HUES6 (cell line): ENCODE data around the gene CACTIN.

Source experiments
- H3K27ac ChIP-seq: 2 replicates; pipeline ENCODE4 v1.7.0; 2013; ENCODE audit warnings: low read depth, mild to moderate bottlenecking, low read length, inconsistent platforms
- H3K27me3 ChIP-seq: 2 replicates; pipeline ENCODE4 v1.6.1; 2013; ENCODE audit warnings: low read length; ENCODE audit not compliant: control insufficient read depth, insufficient read depth
- H3K36me3 ChIP-seq: 2 replicates; pipeline ENCODE4 v1.6.1; 2013; ENCODE audit warnings: low read length; ENCODE audit not compliant: control insufficient read depth, insufficient read depth
- H3K4me1 ChIP-seq: 2 replicates; pipeline ENCODE4 v1.6.1; 2013; ENCODE audit warnings: low read length; ENCODE audit not compliant: control insufficient read depth, insufficient read depth
- H3K4me3 ChIP-seq: 2 replicates; pipeline ENCODE4 v1.5.1; 2013; ENCODE audit warnings: low read depth, low read length
- H3K9ac ChIP-seq: one replicate; pipeline ENCODE4 v1.6.1; 2013; ENCODE audit warnings: mild to moderate bottlenecking, low read length
- H3K9me3 ChIP-seq: 2 replicates; pipeline ENCODE4 v1.6.1; 2013; ENCODE audit warnings: low read depth, low read length; ENCODE audit not compliant: control insufficient read depth, insufficient read depth

CACTIN gene

DNA sequence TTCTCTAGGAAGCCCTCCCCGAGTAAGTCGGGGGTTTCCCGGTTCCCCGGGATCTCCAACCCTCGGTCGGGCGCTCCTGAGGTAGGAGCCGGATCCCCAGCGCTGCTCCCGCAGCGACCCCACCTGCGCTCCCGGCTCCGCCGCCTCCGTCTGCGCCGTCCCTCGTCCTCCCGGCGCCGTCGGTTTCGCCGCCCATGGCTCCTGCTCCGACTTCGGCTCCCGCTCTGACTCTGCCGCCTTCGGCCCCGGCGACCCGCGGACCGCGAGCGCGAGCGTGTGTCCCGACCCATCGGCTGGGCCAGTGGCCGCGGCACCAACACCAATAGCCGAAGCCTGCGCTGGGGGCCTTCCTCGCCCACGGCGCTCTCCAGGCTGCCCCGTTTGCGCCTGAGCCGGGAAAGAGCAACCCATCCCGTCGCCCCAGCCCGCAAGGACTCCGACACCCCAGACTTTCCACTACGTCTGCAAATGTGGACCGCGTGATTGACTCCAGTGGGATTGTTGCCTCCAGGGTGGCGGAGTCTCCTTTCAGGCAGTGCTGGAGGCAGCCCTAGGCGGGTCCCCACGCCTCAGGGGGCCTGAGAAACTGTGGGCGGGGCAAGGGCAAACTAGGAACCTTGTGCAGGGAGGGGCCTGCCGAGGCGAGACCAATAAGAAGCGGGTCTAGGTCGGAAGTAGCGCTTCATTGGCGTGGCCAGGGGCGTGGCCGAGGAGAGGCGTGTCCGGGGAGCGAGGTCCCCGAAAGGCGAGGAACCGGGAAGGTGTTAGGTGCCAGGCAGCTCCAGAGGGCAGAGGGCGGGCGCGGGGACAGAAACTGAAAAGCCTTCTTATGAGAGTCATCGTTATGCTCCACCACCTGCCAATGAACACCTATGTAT lies at the start of gene CACTIN:
Gene CACTIN, minus strand, starts transcription at position 318 of the 878 bp plus-strand sequence. Its CDS starts 28 bp downstream, at position 290.
- Histone ChIP-seq H3K9ac (peak within 1 kb of the TSS; percentile 96), H3K36me3 (peaks cover 19% of the 10 kb centered on the region), H3K4me3 (peak within 1 kb of the TSS; percentile 92), H3K27me3 (no peaks in the 10 kb centered on the region), H3K4me1 (no peaks in the 10 kb centered on the region), H3K27ac (peak within 1 kb of the TSS; percentile 94), H3K9me3 (no peaks in the 10 kb centered on the region)

DNA sequence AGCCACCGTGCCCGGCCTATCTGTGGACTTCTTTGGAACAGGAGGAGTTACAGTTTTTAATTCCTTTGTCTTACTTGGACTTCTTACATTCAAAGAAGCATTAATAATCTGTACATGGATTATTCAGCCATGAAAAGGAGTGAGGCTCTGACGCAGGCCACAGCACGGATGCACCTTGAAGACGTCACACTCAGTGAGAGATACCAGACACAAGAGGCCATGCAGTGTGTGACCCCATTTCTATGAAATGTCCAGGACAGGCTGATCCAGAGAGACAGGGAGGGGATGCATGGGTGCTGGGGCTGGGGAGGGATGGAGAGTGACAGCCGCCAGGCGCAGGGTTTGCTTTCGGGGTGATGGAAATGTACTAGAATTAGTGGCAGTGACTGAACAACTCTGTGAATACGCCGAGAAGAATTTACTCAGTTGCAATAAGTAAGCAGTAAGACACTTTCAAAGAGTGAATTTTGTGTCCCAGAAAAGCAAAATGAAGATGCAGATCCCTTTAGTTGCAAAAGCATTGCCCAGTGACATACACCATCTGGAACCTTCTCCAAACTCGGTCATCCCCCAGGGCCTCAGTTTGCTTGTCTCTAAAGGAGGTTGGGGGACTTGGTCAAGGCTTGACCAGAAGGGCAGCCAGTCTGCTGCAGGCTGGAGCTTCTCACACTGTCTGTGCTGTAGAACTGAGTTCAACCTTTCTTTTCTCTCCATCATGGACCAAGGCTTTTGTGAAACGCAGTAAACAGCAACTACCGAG lies 48.4 kb upstream of the CACTIN start:
- Histone ChIP-seq H3K9me3 (no peaks in the 10 kb centered on the region), H3K36me3 (no peaks in the 10 kb centered on the region), H3K9ac (no peak overlapping the region), H3K4me3 (no peak overlapping the region), H3K27me3 (no peaks in the 10 kb centered on the region), H3K27ac (no peak overlapping the region), H3K4me1 (peaks cover 27% of the 10 kb centered on the region)

DNA sequence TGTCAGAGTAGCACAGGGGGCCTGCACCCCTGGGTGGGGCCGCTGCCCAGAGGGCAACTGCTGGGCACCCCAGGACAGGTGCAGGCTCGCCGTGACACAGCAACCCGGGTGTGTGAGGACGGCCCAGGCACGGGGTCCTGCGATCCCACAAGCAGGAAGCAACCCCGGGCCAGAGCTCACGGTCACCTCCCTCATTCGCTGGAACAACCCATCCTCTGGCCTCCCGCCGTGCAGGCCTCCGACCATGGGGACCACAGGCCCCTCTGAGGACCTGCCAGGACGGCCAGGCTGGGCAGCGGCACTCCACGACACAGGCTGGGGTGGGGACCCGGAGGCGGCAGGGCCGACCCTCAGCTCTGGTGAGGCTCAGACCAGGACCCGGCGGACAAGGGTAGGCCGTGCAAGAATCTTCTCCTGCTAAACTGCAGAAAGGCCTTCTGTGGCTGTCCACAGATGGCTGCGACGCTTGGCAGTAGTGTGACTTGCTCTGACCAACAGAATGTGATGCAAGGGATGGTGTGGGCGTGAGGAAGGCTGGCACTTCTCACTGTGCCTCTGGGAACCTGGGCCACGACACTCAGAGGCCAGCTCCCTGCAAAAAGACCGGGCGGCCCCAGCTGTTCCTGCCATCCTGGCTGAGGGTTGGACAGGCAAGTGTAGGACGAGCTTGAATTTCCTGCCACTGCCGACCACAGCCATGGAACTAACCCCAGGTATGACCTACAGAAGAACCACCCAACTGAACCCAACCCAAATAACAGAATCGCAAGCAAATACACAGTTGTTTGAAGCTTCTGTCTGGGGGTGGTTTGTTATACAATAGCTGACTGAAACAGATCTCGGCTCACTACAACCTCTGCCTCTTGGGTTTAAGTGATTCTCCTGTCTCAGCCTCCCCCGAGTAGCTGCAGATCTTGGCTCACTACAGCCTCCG lies 47.2 kb upstream of the CACTIN start:
- peaks cover 34% of the 10 kb centered on the region for H3K4me1 ChIP-seq
- H3K9me3 ChIP-seq = no peaks in the 10 kb centered on the region
- no peaks in the 10 kb centered on the region for H3K27me3 ChIP-seq
- no peak overlapping the region for H3K9ac ChIP-seq
- H3K27ac ChIP-seq = no peak overlapping the region
- H3K36me3 ChIP-seq = no peaks in the 10 kb centered on the region
- no peak overlapping the region for H3K4me3 ChIP-seq

DNA sequence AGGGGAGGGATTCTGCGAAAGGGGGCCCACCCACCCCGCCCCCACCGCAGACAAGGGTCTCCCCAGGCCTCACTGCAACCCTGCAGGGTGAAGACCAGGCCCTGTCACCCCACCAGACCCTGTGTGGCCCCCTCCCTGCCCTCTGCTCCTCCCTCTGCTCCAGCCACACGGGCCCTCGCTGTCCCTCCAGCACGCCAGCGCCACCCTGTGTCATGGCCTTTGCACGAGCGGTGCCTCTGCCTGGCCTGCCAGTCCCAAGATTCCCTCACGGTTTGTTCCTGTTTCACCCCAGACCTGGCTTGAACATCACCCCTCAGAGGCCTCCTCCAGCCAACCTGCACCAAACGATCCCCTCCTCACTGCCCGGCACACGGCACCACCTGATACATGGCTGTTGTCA lies 46.4 kb upstream of the CACTIN start:
- H3K4me1 ChIP-seq = peaks cover 38% of the 10 kb centered on the region
- H3K27me3 ChIP-seq = no peaks in the 10 kb centered on the region
- no peak overlapping the region for H3K4me3 ChIP-seq
- H3K27ac ChIP-seq = no peak overlapping the region
- H3K36me3 ChIP-seq = no peaks in the 10 kb centered on the region
- H3K9me3 ChIP-seq = no peaks in the 10 kb centered on the region
- H3K9ac ChIP-seq = no peak overlapping the region

DNA sequence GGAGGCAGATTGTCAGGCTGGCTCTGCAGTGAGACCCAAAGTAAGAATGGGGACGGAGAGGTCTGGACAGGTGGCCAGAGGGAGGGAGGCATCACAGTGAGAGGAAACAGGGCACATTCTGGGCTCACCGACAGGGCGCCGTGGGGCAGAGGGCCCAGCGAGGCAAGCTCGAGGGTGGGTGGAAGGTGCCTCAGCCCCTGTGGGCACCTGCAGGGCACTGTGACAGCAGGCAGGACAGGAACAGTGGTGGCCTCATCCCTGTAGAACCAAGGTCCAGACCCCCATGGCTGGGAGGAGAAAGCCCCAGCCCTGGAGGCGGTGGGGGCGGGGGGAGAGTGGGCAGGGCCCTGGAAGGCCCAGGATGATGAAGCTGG lies 46.0 kb upstream of the CACTIN start:
- Histone ChIP-seq H3K9ac (peak overlapping the region; percentile 1), H3K4me3 (no peak overlapping the region), H3K4me1 (peaks cover 38% of the 10 kb centered on the region), H3K27me3 (no peaks in the 10 kb centered on the region), H3K9me3 (no peaks in the 10 kb centered on the region), H3K36me3 (no peaks in the 10 kb centered on the region), H3K27ac (no peak overlapping the region)

DNA sequence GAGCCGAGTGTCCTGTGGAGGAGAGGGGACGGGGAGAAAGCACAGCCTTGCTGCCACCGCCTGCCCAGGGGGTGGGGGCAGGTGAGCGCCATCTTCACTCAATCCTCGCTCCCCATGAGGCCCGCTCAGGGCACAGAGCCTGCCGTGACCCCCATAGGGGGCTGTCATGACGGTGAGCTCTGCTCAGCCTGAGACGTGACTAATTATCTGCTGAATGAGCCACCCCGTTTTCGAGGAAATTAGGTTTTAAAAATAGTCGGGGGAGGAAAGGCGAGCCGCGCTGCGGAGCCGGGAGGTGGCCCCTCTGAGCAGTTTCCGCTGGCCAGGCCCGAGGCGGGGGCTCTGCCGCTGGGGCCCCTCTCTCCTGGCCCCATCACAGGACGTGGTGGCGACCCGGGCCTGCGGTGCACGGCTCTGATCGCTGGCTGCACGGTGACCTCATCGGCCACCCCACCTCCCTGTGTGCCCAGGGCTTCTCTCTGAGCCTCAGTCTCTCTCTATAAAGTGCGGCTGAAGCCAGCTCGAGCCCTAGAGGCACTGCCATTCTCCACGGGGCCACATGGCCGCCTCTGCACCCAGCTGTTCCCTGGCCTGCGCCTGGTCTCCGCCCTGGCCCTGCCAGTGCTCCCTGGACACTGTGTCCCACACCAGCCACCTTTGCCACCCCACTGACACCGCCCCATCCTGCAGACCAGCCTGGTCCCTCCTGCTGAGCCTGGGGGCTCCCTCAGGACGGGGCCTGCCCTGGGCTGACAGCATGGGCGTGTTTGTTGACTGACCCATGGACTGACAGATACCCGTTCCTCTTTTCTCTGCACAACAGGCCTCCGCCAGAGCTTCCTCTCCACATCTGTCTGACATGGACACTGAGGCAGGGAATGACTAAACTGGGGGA lies 45.3 kb upstream of the CACTIN start:
- no peaks in the 10 kb centered on the region for H3K36me3 ChIP-seq
- H3K27ac ChIP-seq = peak overlapping the region; percentile 73
- no peaks in the 10 kb centered on the region for H3K27me3 ChIP-seq
- H3K9ac ChIP-seq = peak overlapping the region; percentile 49
- H3K4me1 ChIP-seq = peaks cover 38% of the 10 kb centered on the region
- H3K9me3 ChIP-seq = no peaks in the 10 kb centered on the region
- H3K4me3 ChIP-seq = no peak overlapping the region

DNA sequence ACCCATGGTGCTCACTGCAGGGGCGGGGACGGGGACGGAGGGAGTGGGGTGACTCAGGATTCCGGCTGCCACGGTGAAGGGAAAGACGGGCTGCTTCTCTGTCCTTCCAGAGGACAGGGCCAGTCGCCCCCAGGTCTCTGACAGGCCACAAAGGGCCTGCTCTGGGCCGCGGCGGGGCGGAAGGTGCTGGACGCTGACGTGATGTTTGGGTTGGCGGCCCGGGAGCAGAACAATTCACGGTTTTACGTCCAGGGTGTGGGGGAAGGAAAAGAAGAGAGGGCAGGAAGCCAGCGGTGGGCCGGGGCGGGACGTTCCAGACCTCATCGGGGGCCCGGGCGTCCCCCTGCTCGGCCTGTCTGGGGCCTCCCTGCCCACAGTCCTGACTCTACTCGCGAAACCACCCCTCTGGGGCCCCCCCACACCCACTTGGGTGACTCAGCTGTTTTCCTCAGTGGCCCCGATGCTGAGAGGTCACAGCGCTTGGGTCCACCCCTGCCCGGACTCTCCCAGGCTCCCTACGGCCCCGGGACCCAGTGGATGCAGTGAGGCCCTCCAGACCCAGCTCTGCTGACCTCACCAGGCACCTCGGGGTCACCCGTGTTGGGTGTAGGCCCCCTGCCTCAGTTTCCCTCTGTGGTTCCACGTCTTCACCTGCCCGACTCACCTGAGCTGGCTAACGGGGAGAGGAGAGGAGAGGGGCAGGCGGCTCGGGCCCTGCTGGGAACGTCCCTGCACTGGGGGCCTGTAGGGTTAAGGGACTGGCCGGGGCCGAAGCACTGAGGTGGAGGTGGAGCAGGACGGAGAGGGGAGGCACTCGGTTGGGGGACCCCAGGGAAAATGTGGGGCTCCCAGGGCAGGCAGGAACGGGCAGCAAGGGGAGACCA lies 44.4 kb upstream of the CACTIN start:
- H3K36me3 ChIP-seq = peaks cover 5% of the 10 kb centered on the region; the same call in 1 of the 2 replicates
- H3K27ac ChIP-seq = peak overlapping the region; percentile 73
- no peak overlapping the region for H3K4me3 ChIP-seq
- H3K9me3 ChIP-seq = no peaks in the 10 kb centered on the region
- H3K27me3 ChIP-seq = no peaks in the 10 kb centered on the region
- peaks cover 38% of the 10 kb centered on the region for H3K4me1 ChIP-seq
- H3K9ac ChIP-seq = peak overlapping the region; percentile 63

DNA sequence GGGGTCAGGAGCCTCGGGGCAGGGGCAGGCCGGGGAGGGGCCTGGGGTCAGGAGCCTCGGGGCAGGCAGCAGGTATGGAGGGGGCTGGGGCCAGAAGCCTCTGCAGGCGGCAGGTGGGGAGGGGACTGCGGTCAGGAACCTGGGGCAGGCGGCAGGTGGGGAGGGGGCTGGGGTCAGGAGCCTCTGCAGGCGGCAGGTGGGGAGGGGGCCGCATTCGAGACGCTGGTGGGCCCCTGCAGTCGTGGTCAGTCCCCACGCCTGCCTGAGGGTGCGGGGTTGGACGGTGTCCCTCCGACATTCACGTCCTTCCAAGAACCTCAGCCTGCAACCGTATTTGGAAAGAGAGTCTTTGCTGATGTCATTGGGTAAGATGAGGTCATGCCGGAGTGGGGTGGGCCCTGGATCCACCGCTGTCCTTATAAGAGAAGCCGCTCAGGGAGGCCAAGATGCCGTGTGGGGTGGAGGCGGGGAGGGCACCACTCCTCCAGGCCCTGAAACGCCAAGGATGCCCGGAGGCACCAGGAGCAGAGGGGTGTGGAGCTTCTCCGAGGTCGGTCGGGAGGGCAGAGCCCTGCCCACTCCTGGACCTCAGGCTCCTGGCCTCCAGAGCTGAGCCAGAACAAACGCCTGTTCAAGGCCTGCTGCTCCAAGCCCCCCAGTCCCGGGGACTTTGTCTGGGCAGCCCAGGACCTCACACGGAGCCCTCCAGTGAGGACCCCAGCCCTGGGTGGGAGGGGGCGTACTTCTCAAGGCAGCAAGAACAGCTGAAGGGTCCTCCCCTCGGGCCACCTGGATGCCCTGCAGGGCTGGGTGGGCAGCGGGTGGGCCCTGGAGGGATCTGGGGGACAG lies 43.6 kb upstream of the CACTIN start:
- peaks cover 38% of the 10 kb centered on the region for H3K4me1 ChIP-seq
- H3K27ac ChIP-seq = peak overlapping the region; percentile 73
- H3K4me3 ChIP-seq = no peak overlapping the region

More for the DNA sequence above, 43.6 kb upstream of the CACTIN start:
- Histone ChIP-seq H3K36me3 (peaks cover 5% of the 10 kb centered on the region; the same call in 1 of the 2 replicates), H3K27me3 (no peaks in the 10 kb centered on the region), H3K9ac (peak overlapping the region; percentile 63), H3K9me3 (no peaks in the 10 kb centered on the region)
